ENCODE measurements around the gene GLI3.

DNA sequence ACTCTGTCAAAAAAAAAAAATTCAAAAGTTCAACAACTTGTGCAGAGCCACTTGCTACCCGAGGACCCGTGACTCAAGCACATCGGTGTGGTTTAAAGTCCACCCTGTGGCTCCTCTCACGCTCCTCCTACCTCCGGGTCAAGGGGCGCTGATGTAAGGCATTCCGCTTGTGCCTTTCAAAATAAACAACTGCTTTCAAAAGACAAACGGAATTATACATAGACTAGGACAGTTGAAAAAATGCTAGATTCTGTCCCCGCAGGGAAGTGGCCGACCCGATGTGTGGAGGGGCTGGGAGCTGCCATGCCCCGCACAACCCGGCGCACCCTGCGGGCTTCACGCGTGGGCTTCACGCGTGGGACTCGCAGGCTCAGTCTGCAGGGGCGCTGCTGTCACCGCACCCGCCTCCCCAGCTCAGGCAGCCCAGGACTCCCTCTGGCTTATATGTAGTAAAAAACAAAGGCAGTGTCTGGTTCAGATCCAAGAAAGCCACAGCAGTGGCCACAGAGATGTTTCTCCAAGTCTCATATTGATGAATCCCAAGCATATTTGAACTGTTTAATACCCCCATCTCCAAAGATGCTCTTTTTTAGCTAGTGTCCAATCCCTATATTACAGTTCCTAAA lies 294.4 kb downstream of the GLI3 start:
- TF ChIP-seq ZNF274 (IDR thresholded peaks at IDR 0.05; ENCODE audit: low read depth, low read length): no peak
- TF ChIP-seq SUZ12 (IDR thresholded peaks at IDR 0.05; ENCODE audit: extremely low read depth, insufficient read depth, insufficient read length): no peak
- TF ChIP-seq YY1 (IDR thresholded peaks at IDR 0.05; ENCODE audit: insufficient read depth, insufficient read length): no peak
